Activated CD8-positive, alpha-beta memory T cell treated with anti-CD3 and anti-CD28 coated beads, Interleukin-2, amount 50 U/mL, for 24 hours (primary cell): ENCODE results near the gene HSD3B7.
A peak's percentile ranks its signal among the peaks of the same experiment; 100 is the strongest.

ENCODE experiments used
- DNase-seq: peaks from one replicate; pipeline ENCODE4 v3.0.0-alpha.2; 2020; ENCODE audit errors: extremely low read depth

HSD3B7 gene

DNA sequence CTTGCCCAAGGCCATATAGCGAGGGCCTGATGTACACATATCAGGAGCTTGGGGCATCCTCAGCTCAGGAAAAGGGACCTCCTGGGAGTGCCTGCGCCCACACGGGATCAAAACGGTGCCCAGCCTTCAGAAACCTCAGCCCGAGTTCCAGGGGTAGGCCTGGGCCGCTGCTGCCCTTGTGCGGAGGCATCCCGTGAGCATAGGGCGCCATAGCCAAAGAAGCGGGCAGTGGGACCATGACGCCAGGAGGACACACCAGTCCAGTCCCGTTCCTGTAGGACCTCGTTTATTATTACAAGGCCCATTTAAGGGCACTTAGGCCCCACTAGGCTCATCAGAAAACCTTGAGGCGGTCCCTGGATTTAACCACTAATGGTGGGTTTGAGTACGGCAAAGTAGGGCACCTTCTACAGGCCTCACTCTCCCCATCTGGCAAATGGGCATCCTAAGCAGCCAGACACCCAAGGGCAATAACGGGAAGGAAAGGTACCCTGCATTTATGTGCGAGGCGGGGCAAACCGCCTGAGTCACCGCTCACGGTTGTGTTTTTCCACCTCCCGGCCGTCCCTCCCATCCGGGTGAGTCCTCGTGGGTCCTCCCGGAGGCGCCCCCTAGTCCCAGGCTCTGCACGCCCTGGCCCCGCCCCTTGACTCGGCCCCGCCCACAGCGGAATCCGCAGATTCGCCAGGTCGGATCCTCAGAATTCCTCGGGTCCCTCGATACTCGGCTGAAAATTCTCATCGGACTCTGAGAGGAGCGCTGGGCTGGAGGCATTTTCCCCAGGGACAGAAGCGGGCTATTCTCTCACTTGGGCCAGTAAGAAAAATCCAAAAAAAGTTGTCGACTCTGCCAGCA lies 28.2 kb upstream of the HSD3B7 start:
- peak; percentile 80 for DNase-seq

DNA sequence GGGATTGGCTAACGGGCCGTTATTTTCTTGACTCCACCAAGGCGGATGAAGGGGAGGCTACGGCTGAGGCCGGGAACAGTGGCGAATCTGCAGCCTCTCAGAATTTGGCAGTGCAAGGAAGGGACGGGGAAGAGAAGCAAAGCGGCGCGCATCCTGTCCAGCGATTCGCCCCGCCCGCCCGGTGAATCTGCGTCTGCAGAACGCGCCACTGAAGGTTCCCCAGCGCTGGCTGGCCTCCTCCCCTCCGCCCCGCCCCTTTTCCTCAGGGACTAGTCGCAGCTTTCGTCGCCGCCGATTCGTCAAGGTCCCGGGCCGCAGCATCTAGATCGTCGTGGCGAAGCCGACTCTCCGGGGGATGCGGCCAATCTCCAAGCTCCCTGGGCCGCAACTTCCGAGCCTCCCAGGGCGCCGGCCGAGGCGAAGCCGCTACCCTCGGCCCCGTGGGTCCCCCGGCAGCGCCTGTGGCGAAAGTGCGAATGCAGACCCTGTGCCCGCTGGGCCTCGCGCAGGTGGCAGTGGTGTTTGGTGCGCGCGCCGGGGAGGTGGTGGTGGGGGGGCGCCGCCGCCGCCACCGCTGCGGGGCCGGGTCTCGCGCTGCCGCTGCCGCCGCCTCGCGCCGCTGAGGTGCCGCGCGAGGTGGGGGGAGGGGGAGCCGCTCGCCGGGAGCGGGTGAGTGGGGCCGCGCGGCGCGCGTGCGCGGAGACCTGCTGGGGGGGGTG lies 27.4 kb upstream of the HSD3B7 start, which contains the start of gene SETD1A:
Gene SETD1A, plus strand, starts transcription at position 299 of the 719 bp plus-strand sequence. CDS start 978 bp downstream, outside the sequence.
- DNase-seq = peak; percentile 94

DNA sequence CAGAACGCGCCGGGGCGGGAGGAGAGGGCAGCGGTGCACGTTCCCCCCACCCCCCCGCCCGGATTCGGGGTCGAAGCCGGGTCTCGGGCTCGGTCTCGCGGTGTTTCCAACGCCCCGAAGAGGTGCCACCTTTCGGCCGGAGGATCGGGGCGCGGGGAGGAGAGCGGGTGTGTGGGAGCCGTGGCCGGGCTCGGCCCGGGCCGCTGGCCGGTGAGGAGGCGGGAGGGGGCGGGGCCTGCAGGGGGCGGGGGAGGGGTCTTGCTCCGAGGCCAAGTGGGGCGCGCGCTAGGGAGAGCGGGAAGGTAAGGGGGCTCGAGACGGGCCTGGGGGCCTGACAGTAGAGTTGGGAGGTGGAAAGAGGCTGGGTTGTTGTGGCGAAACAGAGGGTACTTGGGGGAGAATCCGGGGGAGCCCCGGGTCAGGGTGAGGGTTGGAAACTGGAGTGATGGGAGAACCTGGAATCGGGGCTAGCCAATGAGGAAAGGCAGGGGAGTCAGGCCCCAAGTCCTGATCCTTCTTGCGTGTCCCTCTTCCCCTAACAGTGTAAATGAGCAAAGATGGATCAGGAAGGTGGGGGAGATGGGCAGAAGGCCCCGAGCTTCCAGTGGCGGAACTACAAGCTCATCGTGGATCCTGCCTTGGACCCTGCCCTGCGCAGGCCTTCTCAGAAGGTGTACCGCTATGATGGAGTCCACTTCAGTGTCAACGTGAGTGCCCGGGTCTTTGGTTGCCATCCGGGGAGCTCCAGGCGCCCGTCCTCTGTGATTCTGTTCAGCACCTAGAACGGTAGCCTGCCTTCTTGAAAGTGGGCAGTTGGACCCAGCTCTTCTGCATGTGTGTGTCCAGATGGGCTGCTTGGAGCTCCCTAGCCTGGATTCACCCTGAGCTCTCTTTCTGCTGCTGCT lies 26.6 kb upstream of the HSD3B7 start:
- DNase-seq = no peak

DNA sequence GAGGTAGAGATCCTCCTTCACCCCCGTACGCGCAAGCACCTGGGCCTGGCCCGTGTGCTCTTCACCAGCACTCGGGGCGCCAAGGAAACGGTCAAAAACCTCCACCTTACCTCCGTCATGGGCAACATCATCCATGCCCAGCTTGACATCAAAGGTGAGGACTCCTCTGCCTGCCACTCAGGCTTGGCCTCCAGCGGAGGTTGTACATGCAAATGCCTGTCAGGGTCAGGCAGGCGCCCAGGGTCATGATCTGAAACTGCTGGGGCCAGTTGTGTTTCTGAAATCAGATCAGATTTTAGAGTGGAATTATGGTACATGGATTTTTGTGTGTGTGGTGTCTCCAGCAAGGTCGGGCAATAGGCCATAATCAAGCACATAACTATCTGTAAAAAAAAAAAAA lies 23.6 kb upstream of the HSD3B7 start:
- DNase-seq = no peak

DNA sequence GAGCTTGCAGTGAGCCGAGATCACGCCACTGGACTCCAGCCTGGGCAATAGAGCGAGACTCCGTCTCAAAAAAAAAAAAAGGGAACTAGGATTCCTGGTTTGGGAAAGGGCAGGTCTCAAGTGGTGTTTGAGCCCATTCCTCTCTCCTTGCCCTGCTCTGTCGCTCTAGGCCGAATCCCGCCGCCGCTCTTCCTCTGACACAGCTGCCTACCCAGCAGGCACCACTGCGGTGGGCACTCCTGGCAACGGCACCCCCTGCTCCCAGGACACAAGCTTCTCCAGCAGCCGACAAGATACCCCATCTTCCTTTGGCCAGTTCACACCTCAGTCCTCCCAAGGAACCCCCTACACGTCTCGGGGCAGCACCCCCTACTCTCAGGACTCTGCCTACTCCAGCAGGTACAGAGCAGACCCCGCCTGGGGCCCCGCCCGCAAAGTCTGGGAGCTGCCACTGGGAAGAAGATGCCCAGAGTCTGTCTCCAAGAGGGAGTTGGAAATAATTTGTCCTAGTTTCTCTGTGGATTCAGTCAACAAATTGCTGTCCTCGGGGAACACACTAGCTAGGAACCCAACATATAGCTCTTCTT lies 21.0 kb upstream of the HSD3B7 start:
- no peak for DNase-seq

DNA sequence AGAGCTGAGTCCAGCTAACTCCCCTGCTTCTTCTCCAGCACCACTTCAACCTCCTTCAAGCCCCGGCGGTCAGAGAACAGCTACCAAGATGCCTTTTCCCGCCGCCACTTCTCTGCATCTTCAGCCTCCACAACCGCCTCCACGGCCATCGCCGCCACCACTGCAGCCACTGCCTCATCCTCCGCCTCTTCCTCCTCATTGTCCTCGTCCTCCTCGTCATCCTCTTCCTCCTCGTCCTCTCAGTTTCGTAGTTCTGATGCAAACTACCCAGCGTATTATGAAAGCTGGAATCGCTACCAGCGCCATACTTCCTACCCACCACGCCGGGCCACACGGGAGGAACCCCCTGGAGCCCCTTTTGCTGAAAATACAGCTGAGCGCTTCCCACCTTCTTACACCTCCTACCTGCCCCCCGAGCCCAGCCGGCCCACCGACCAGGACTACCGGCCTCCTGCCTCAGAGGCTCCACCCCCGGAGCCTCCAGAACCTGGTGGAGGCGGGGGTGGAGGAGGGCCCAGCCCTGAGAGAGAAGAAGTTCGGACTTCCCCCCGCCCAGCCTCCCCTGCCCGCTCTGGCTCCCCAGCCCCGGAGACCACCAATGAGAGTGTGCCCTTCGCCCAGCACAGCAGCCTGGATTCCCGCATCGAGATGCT lies 20.3 kb upstream of the HSD3B7 start:
- DNase-seq = no peak

DNA sequence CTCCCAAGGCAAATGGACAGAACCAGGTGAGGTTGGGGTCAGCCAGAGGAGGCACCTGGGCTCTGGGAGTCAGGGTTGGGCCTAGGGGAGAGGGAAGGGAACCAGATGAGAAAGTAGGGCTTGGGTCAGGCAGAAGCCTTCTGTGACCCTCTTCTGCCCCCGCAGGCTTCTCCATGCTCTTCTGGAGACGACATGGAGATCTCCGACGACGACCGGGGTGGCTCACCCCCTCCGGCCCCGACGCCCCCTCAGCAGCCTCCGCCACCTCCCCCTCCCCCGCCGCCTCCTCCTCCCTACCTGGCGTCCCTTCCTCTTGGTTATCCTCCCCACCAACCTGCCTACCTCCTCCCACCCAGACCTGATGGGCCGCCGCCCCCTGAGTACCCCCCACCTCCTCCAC lies 19.6 kb upstream of the HSD3B7 start:
- DNase-seq = no peak

DNA sequence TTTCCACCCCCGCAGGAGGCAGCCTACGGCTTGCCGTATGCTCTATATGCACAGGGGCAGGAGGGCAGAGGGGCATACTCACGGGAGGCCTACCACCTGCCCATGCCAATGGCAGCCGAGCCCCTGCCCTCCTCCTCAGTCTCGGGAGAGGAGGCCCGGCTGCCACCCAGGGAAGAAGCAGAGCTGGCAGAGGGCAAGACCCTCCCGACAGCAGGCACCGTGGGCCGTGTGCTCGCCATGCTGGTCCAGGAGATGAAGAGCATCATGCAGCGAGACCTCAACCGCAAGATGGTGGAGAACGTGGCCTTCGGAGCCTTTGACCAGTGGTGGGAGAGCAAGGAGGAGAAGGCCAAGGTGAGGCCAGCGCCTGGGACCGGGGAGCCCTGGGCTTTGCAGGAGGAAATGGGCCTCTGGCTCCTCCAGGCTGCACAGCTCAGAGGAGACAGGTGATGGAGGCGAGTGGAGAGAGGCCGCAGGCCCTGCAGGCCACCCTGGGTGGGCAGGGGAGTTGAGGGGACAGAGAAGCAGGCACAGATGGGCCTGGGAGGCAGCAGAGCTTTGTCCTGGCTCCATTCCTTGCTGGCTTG lies 18.9 kb upstream of the HSD3B7 start:
- DNase-seq = no peak

DNA sequence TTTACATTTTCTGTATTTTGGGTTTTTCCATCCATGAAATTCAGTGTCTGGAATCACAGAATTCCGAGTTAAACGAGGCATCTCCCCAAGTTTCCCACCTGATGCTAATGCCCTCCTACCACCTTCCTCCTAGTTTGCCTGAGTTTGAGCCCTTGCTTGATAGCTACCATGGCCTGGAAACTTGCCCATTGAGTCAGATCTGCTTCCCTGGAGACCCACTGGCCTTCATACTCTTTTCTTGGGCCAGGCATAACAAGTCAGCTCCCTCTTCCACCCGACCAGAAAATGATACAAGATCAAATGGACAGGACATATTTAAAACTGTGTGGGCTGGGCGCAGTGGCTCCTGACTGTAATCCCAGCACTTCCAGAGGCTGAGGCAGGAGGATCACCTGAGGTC lies 17.2 kb upstream of the HSD3B7 start:
- no peak for DNase-seq

DNA sequence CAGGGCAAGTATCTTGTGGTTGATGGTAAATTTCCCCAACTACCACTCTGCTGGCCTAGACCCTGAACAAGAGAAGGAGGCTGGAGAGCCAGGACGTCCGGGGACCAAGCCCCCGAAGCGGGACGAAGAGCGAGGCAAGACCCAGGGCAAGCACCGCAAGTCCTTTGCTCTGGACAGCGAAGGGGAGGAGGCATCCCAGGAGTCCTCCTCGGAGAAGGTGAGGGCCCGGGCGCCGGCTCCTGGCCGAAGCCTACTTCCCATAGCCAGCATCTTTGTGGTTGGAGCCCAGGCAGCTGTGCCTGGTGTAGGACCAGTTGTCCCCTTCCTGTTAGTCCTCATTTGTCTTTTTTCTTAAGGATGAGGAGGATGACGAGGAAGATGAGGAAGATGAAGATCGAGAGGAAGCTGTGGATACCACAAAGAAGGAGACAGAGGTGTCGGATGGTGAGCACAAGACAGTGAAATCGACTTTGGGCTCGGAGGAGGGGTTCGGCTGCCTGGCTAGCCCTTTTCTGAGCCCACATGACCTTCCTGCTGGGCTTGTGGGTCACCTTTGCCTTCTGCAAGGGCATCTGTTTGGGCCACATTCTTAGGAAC lies 15.7 kb upstream of the HSD3B7 start:
- no peak for DNase-seq

DNA sequence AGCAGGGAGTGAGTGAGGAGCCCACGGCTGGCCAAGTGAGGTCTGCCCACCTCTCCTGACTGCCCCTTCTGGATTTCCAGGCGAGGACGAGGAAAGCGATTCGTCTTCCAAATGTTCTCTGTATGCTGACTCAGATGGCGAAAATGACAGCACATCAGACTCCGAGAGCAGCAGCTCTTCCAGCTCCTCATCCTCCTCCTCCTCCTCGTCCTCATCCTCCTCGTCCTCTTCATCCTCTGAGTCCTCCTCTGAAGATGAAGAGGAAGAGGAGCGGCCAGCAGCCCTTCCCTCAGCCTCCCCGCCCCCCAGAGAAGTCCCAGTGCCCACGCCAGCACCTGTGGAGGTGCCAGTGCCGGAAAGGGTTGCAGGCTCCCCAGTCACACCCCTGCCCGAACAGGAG lies 13.7 kb upstream of the HSD3B7 start:
- no peak for DNase-seq

DNA sequence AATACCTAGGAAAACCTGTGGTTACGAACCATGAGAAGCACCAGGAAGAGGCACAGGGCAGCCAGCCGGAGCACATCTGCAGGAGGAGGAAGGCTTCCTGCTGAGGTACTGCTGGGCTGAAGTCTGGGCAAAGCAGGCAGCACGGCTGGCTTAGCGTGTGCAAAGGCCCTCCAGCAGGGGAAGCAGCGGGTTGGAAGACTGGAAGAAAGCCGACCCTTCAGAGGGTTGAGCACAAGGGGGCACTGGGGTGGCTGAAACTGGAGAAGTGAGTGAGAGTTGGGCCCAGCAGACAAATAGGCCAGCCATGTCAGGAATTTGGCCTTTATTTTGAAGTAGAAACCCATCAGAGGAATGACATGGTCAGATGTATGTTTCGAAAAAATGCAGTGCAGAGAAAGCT lies 12.1 kb upstream of the HSD3B7 start:
- DNase-seq = no peak

DNA sequence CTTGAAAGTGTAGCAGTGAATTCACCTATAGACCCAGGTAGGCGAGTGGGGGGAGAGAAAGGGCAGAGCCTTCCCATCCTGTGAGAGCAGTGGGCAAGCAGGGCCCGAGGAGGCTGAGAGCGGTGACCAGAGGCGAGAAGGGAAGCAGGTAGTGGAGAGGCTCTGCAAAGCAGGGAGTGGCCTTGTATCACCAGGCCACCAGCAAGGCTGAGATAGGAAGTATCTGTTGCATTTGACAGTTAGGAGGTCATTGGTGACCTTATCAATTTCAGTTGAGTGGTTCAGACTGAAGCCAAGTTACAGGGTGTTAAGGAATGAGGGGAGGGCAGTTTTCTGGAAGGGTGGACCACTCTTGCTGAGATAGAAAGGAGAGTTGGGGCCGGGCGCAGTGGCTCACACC lies 10.7 kb upstream of the HSD3B7 start:
- DNase-seq = no peak

DNA sequence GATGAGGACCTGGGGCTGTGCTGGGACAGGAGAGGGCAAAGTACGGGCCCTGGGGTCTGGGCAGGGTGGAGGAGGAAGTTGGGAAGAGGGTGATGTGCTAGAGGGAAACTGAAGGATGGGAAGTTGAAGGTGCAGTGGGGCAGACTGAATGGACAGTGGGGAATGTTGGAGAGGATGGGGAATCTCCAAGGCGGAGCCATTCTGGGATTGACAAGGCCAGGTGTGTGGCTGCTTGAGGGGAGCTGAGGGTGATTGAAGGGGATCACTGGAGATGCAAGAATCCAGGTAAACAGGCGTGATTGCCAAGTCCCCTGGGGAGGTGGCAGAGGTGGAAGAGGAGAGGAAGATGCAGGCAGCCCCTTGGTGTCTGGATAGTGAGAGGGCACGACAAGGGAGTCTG lies 8.5 kb upstream of the HSD3B7 start:
- no peak for DNase-seq

DNA sequence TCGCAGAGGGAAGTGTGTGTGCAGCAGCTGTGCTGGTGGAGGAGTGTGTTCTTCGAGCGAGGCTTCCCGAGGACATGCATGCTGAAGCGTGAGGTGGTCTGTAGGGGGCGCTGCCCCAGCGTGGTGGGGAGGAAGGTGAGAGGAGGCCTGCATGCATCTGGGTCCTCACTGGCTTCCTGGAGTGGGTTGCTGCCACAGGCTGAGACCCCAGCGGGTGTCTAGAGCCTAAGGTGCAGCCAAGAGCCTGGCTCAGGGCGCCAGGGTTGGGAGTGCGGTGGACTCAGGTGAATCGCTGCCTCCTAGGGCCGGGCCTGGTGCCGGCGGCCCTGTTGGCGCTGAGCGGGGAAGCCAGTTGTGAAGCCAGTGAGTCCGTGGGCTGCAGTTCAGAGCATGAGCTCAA lies 7.5 kb upstream of the HSD3B7 start:
- no peak for DNase-seq

DNA sequence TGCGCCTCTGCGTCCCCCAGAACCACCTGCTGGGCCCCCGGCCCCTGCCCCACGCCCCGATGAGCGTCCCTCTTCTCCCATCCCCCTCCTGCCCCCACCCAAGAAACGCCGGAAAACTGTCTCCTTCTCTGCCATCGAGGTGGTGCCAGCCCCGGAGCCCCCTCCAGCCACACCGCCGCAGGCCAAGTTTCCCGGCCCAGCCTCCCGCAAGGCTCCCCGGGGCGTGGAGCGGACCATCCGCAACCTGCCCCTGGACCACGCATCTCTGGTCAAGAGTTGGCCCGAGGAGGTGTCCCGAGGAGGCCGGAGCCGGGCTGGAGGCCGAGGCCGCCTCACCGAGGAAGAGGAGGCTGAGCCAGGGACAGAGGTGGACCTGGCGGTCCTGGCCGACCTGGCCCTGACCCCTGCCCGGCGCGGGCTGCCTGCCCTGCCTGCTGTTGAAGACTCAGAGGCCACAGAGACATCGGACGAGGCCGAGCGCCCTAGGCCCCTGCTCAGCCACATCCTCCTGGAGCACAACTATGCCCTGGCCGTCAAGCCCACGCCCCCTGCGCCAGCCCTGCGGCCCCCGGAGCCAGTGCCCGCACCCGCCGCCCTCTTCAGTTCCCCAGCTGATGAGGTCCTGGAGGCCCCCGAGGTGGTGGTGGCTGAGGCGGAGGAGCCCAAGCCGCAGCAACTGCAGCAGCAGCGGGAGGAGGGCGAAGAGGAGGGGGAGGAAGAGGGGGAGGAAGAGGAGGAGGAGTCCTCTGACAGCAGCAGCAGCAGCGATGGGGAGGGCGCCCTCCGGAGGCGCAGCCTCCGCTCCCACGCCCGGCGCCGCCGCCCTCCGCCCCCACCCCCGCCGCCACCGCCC lies 5.6 kb upstream of the HSD3B7 start:
- DNase-seq = no peak

DNA sequence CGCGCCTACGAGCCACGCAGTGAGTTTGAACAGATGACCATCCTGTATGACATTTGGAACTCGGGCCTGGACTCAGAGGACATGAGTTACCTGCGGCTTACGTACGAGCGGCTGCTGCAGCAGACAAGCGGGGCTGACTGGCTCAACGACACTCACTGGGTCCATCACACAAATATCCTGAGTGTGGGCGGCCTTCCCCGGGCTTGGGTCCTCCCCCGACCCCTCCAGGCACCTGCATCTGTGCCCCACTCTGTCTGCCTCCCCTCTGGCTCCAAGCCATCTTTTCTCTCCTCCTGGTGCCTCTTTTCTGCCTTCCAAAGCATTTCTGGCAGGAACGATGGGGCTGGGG lies 5.0 kb upstream of the HSD3B7 start:
- DNase-seq = no peak

DNA sequence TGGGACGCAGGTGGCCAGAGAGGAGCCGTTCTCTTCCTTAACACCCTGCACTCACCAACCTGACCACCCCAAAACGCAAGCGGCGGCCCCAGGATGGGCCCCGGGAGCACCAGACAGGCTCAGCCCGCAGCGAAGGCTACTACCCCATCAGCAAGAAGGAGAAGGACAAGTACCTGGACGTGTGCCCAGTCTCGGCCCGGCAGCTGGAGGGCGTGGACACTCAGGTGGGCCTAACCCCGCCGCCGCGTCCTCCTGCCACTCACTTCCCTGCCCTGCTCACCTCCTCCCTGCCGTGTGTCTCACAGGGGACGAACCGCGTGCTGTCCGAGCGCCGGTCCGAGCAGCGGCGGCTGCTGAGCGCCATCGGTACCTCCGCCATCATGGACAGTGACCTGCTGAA lies 4.6 kb upstream of the HSD3B7 start:
- DNase-seq = no peak

DNA sequence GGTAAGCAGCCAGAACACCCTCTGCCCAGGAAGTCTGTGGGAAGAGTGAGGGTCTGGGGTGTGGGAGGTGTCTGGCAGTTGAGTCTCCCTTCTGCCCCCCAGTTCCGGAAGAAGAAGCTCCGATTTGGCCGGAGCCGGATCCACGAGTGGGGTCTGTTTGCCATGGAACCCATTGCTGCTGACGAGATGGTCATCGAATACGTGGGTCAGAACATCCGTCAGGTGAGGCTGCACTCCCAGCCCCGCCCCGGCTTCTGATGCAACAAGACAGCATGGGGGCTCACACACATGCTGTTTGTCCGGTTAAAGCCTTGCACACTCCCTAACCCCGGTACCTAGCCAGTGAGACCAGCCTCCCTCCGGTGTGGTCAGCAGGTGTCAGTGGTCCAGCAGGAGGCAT lies 4.0 kb upstream of the HSD3B7 start:
- DNase-seq = no peak
